Left renal pelvis (tissue), 4 donors: ENCODE measurements around the gene NUMBL. TPM values are rescaled to one million over a fixed set of nuclear protein-coding genes. Genes with fewer than 3 reads are reported as not detected.
A peak's percentile ranks its signal among the peaks of the same experiment; 100 is the strongest.

Experiments
- DNase-seq, 4 donors: peaks; one replicate each; pipeline ENCODE4 v3.0.0-alpha.2; 2013; ENCODE audit warnings: low read depth in 4 of 4, low spot score in 3 of 4
- polyA plus RNA-seq, 4 donors: library from polyadenylated mRNA; unstranded; fragments of 120-200 nt; gene quantifications; one replicate each; pipeline ENCODE4 v1.2.1, GENCODE V29; 2013; ENCODE audit not compliant: insufficient read length in 4 of 4

The NUMBL gene
- polyA plus RNA-seq, 4 donors, result 11.5 to 35.0 (median 15.8) TPM

GRCh38 chr19:40691421-40692211, 1.2 kb upstream of the NUMBL start:
- DNase-seq, result no peak

- DNase-seq, result peak; percentile 72 to 77 (median 74)
These were observed 406 bp upstream of the NUMBL start for GRCh38 chr19:40690693-40691420.

GRCh38 chr19:40689339-40690049, 957 bp downstream of the NUMBL start:
- DNase-seq, result no peak

GRCh38 chr19:40688987-40689338, 1.5 kb downstream of the NUMBL start:
- DNase-seq, result no peak

- no peak for DNase-seq
These were observed 2.1 kb downstream of the NUMBL start for GRCh38 chr19:40688309-40688708.

- DNase-seq, result no peak
These were observed 2.9 kb downstream of the NUMBL start for GRCh38 chr19:40687525-40688016.

- no peak for DNase-seq
These were observed 3.4 kb downstream of the NUMBL start for GRCh38 chr19:40686882-40687524.

- DNase-seq, result no peak
These were observed 4.9 kb downstream of the NUMBL start for GRCh38 chr19:40685563-40685962.

- DNase-seq, result no peak
These were observed 5.4 kb downstream of the NUMBL start for GRCh38 chr19:40685016-40685526.

- no peak for DNase-seq
These were observed 6.2 kb downstream of the NUMBL start for GRCh38 chr19:40684280-40684679.

GRCh38 chr19:40683437-40683836, 7.0 kb downstream of the NUMBL start:
- DNase-seq, result no peak

GRCh38 chr19:40682431-40682964, 8.0 kb downstream of the NUMBL start:
- no peak for DNase-seq

- DNase-seq, result no peak
These were observed 9.4 kb downstream of the NUMBL start for GRCh38 chr19:40681039-40681438.

- no peak for DNase-seq
These were observed 13.3 kb downstream of the NUMBL start for GRCh38 chr19:40677156-40677555.

GRCh38 chr19:40674291-40674690, 16.2 kb downstream of the NUMBL start:
- DNase-seq, result no peak

- DNase-seq, result no peak
These were observed 17.1 kb downstream of the NUMBL start for GRCh38 chr19:40673397-40673796.

- DNase-seq, result no peak
These were observed 17.7 kb downstream of the NUMBL start for GRCh38 chr19:40672573-40673299.

- DNase-seq, result no peak
These were observed 18.4 kb downstream of the NUMBL start for GRCh38 chr19:40672038-40672437.

- DNase-seq, result no peak
These were observed 19.0 kb downstream of the NUMBL start for GRCh38 chr19:40671404-40671803.
